ENCODE results near the gene AGPAT4. TPM values are rescaled to one million over a fixed set of nuclear protein-coding genes. Genes with fewer than 3 reads are reported as not detected.

The AGPAT4 gene
- total and polyA plus RNA-seq, 2 donors (not counting 3 experiments of a cell fraction or from before 2014, with no cell fraction given): 10.2 to 15.2 TPM

DNA sequence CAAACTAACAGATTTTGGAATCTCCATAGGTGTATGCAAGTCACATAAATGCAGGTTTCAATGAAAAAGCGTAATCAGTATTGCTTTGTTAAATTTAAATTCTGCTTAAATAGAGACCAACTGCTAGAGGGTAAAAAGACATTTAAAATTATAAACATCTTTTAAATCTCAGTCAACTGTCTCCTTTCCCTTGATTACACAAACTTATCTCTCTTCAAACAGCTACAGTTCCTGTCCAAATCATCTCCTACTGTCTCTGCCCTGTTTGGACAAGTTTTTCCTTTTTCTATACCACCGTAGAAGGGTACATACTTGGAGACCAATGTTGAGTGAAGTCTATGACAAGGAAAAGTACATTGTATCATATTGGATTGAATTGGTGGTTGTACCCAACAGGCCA, 43.5 kb downstream of the AGPAT4 start:
- no TSS peak for BruUV-seq (replicated peaks)
- dilution Hi-C loops (cut with MboI; ENCODE audit: extremely low pct_ligation_motif_present, low sequenced_read_pairs): no loop called here
- no peaks in the 10 kb centered on the region for H3K79me2 ChIP-seq (ENCODE audit: control insufficient read depth, insufficient read depth, low read length)

More for the DNA sequence above, 43.5 kb downstream of the AGPAT4 start:
- Histone ChIP-seq H3K27me3 (ENCODE audit: control insufficient read depth in 2 of 2, insufficient read depth in 2 of 2, low read length in 2 of 2) (no peaks in the 10 kb centered on the region), H2AFZ (ENCODE audit: low read depth, low read length) (no peak overlapping the region), H3K9ac (replicated peaks; ENCODE audit: extremely low read depth, insufficient read depth, low read length) (no peak overlapping the region), H3K9me1 (replicated peaks; ENCODE audit: control insufficient read depth, extremely low read depth, insufficient read depth, low read length) (no peaks in the 10 kb centered on the region), H3K4me3 (replicated peaks in 1 of 3; ENCODE audit: insufficient read depth in 1 of 3, low read depth in 1 of 3, low read length in 3 of 3) (no peak overlapping the region), H4K20me1 (replicated peaks; ENCODE audit: control insufficient read depth, extremely low read depth, insufficient read depth, low read length) (no peaks in the 10 kb centered on the region), H3K27ac (ENCODE audit: insufficient read depth, low read depth, low read length) (no peak overlapping the region), H3K4me2 (ENCODE audit: insufficient read depth, low read length) (no peak overlapping the region), H3K4me1 (ENCODE audit: control insufficient read depth, extremely low read depth, insufficient read depth, low read length) (peaks cover 29% of the 10 kb centered on the region), H3K9me3 (replicated peaks; ENCODE audit: control insufficient read depth, insufficient read depth, low read length) (no peaks in the 10 kb centered on the region), H3K36me3 (ENCODE audit: control insufficient read depth in 2 of 2, extremely low read depth in 1 of 2, insufficient read depth in 2 of 2, low read length in 2 of 2) (no peaks in the 10 kb centered on the region)
- FAIRE-seq (peak; percentile 8), DNase-seq (ENCODE audit: low read depth, low spot score) (no peak)
- intact Hi-C loops (cut with micrococcal nuclease): no loop called here
- POLR2A ChIA-PET: no interaction called here
- TF ChIP-seq GATA2 (IDR thresholded peaks at IDR 0.05; ENCODE audit: insufficient read depth, insufficient read length, low read depth, low read length) (no peak), MYC (IDR thresholded peaks at IDR 0.05; ENCODE audit: low read depth, low read length) (no peak), FOS (IDR thresholded peaks at IDR 0.05; ENCODE audit: borderline replicate concordance, insufficient read depth, low read length) (no peak), JUN (IDR thresholded peaks at IDR 0.05; ENCODE audit: borderline replicate concordance, insufficient read depth, insufficient read length, low read depth) (no peak), EZH2 (IDR thresholded peaks at IDR 0.05; ENCODE audit: borderline replicate concordance, low read depth, low read length, severe bottlenecking) (no peak), POLR2A (IDR thresholded peaks at IDR 0.05; ENCODE audit: low read depth, low read length) (no peak), POLR2AphosphoS5 (IDR thresholded peaks at IDR 0.05; ENCODE audit: insufficient read depth, low read depth, low read length) (no peak)
- TF ChIP-seq, protein P1, sequence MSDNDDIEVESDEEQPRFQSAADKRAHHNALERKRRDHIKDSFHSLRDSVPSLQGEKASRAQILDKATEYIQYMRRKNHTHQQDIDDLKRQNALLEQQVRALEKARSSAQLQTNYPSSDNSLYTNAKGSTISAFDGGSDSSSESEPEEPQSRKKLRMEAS (IDR thresholded peaks at IDR 0.05; ENCODE audit: insufficient read depth, insufficient read length): no peak
- TF ChIP-seq, protein P2, sequence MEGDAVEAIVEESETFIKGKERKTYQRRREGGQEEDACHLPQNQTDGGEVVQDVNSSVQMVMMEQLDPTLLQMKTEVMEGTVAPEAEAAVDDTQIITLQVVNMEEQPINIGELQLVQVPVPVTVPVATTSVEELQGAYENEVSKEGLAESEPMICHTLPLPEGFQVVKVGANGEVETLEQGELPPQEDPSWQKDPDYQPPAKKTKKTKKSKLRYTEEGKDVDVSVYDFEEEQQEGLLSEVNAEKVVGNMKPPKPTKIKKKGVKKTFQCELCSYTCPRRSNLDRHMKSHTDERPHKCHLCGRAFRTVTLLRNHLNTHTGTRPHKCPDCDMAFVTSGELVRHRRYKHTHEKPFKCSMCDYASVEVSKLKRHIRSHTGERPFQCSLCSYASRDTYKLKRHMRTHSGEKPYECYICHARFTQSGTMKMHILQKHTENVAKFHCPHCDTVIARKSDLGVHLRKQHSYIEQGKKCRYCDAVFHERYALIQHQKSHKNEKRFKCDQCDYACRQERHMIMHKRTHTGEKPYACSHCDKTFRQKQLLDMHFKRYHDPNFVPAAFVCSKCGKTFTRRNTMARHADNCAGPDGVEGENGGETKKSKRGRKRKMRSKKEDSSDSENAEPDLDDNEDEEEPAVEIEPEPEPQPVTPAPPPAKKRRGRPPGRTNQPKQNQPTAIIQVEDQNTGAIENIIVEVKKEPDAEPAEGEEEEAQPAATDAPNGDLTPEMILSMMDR (IDR thresholded peaks at IDR 0.05; ENCODE audit: extremely low read depth in 1 of 2, insufficient read depth in 1 of 2, low read depth in 1 of 2, low read length in 2 of 2): no peak
- CTCF ChIA-PET: no interaction called here
